ENCODE data around the gene THBD. TPM values are rescaled to one million over a fixed set of nuclear protein-coding genes. Genes with fewer than 3 reads are reported as not detected.

THBD gene
- total RNA-seq, 1 experiment from 2014 or later: 0.28 TPM

- H3K27ac ChIP-seq (ENCODE audit: insufficient read length, low read depth, low read length): no peak overlapping the region
- no peak overlapping the region for H4K5ac ChIP-seq (ENCODE audit: insufficient read length, low read depth, low read length)
- no peak overlapping the region for H3K4me3 Mint-ChIP-seq
- no peak overlapping the region for H2BK5ac ChIP-seq (ENCODE audit: insufficient read length, low read length)
- H3T11ph ChIP-seq (ENCODE audit: low read length): no peak overlapping the region
- no peak for DNase-seq
- no peaks in the 10 kb centered on the region for H3K9me3 Mint-ChIP-seq
- H3K23me2 ChIP-seq (ENCODE audit: insufficient read length, low read depth, low read length, poor library complexity, severe bottlenecking): no peaks in the 10 kb centered on the region
- TF ChIP-seq CTCF (conservative IDR thresholded peaks at IDR 0.05): no peak
- H3K56ac ChIP-seq (ENCODE audit: insufficient read length, low read depth, low read length): no peak overlapping the region
- H3K4me2 ChIP-seq (ENCODE audit: insufficient read depth, insufficient read length, low read length): no peak overlapping the region
- H2BK15ac ChIP-seq (ENCODE audit: low read depth, low read length): no peak overlapping the region
- no peak overlapping the region for H3K18ac ChIP-seq (ENCODE audit: insufficient read length, low read depth, low read length)
- no peaks in the 10 kb centered on the region for H3K79me2 ChIP-seq (ENCODE audit: insufficient read depth, low read length)
- peaks cover 15% of the 10 kb centered on the region; the same call in 1 of the 2 replicates for H3K27me3 ChIP-seq (ENCODE audit: insufficient read depth, low read length)
- no peak overlapping the region for H4K8ac ChIP-seq (replicated peaks; ENCODE audit: insufficient read length, low read depth, low read length)
- no peak overlapping the region for H3K23ac ChIP-seq (ENCODE audit: insufficient read length, low read depth, low read length)
- H2AK5ac ChIP-seq (ENCODE audit: insufficient read length, low read length): no peak overlapping the region
- H3K79me1 ChIP-seq (ENCODE audit: insufficient read depth, low read depth, low read length, poor library complexity, severe bottlenecking): no peaks in the 10 kb centered on the region
- H4K91ac ChIP-seq (ENCODE audit: insufficient read length, low read depth, low read length): no peak overlapping the region
- peaks cover 0 to 2% (median 0%) of the 10 kb centered on the region in 3 experiments; a peak in 1 of 7 replicates for H3K36me3 Mint-ChIP-seq (ENCODE audit: insufficient read depth in 1 of 3, low read depth in 3 of 3)
- H3K4me1 Mint-ChIP-seq: peaks cover 28 to 37% of the 10 kb centered on the region in 2 experiments
- no peak overlapping the region for H2BK120ac ChIP-seq (ENCODE audit: low read depth, low read length, poor library complexity, severe bottlenecking)
- H3K4me1 ChIP-seq (ENCODE audit: insufficient read depth, low read length): peaks cover 9% of the 10 kb centered on the region; the same call in 1 of the 2 replicates
- no CpG with 5 or more reads among the region's 3 CpGs for WGBS (ENCODE audit: extremely low coverage, insufficient read length, low lambda C conversion rate)
- H3K14ac ChIP-seq (ENCODE audit: insufficient read depth, low read length): no peak overlapping the region; the same call in 1 of the 2 replicates
- H3K9ac ChIP-seq (ENCODE audit: extremely low read depth, insufficient read length, low read length): no peak overlapping the region
- no peak overlapping the region for H2BK20ac ChIP-seq (ENCODE audit: low read depth, low read length, poor library complexity, severe bottlenecking)
- H2AFZ ChIP-seq (ENCODE audit: low read length): no peak overlapping the region
- H3K27ac Mint-ChIP-seq: no peak overlapping the region; a peak in 1 of 7 replicates
- no peaks in the 10 kb centered on the region for H3K9me3 ChIP-seq (ENCODE audit: control insufficient read depth, low read depth, low read length)
- no peaks in the 10 kb centered on the region for H4K20me1 ChIP-seq (ENCODE audit: control insufficient read depth, insufficient read depth, insufficient read length)
- H3K27me3 Mint-ChIP-seq (ENCODE audit: low read depth): peaks cover 93% of the 10 kb centered on the region
- no peak overlapping the region for H2BK12ac ChIP-seq (ENCODE audit: insufficient read length, low read depth, low read length)
- H3K4ac ChIP-seq (ENCODE audit: low read depth, low read length): no peak overlapping the region
Observed at GRCh38 chr20:23039885-23040508, 9.5 kb downstream of the THBD start.
